ENCODE measurements around the gene SYNPO2. TPM values are rescaled to one million over a fixed set of nuclear protein-coding genes. Genes with fewer than 3 reads are reported as not detected.

Gene SYNPO2
- total and polyA plus RNA-seq, 2 of the 8 experiments (the other 6 are each of a cell fraction or from before 2014, with no cell fraction given), result 0.50 to 4.2 TPM

DNA sequence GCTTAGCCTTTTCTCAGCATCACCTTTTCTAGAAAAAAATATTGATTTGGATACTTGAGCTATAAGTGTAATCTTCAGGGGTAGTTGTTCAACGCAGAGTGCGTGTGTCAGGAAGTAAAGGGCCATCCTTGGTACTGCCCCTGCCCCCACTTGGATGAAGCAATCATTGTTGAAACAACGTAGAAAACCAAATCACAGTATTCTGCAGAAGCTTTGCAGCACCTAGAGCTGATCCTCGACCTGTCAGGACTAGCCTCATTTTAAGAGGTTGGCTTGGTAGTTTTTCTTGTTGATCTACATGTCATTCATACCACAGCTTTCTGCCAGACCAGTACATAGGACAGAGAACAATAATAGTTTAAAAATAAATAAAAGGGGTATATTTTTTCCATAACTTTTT is 181.6 kb downstream of the SYNPO2 start:
- H3K27ac ChIP-seq (ENCODE audit: low read depth, low read length), result no peak overlapping the region
- peaks cover 2% of the 10 kb centered on the region for H3K23me2 ChIP-seq (ENCODE audit: low read depth, low read length)
- no peak overlapping the region for H3K4ac ChIP-seq (replicated peaks; ENCODE audit: insufficient read length, low read depth, low read length)
- H3K4me1 ChIP-seq (replicated peaks in 1 of 4; ENCODE audit: control insufficient read depth in 3 of 4, insufficient read depth in 4 of 4, low read length in 3 of 4), result peaks cover 0 to 9% (median 2%) of the 10 kb centered on the region in 4 experiments; a peak in 3 of 7 replicates
- H2BK20ac ChIP-seq (ENCODE audit: low read length), result no peak overlapping the region
- H3K14ac ChIP-seq (ENCODE audit: insufficient read length), result no peak overlapping the region
- no peak overlapping the region for H4K8ac ChIP-seq (ENCODE audit: extremely low read depth, insufficient read depth, low read length)
- H3K56ac ChIP-seq (replicated peaks; ENCODE audit: insufficient read length, low read depth, low read length), result no peak overlapping the region
- H3K18ac ChIP-seq (ENCODE audit: extremely low read depth, low read length), result no peak overlapping the region
- no peaks in the 10 kb centered on the region for H3K79me2 ChIP-seq (ENCODE audit: control insufficient read depth in 1 of 2, insufficient read depth in 2 of 2, low read length in 2 of 2)
- DNase-seq (ENCODE audit: low read depth in 1 of 2, low spot score in 2 of 2) (no peak), FAIRE-seq (no peak)
- ChIA-PET POLR2A (ENCODE audit: partially characterized antibody) (interaction anchor here (0.6 to 1.4 kb wide), 2 partner anchors 142 to 1168 kb away, joined by 3 read pairs; partner anchors contain the start of gene USP53), CTCF (ENCODE audit: partially characterized antibody) (interaction anchor here (1.7 kb wide), 1 partner anchor 143 kb away, joined by 4 read pairs; the partner anchor contains the start of gene USP53)
- no peak overlapping the region for H3K4me3 ChIP-seq (ENCODE audit: extremely low read depth in 1 of 4, insufficient read depth in 2 of 4, low read depth in 3 of 4, low read length in 4 of 4)
- no peak overlapping the region for H3K4me2 ChIP-seq (ENCODE audit: insufficient read depth in 1 of 2, low read depth in 2 of 2, low read length in 2 of 2)
- H3K9ac ChIP-seq (replicated peaks in 1 of 4; ENCODE audit: extremely low read depth in 1 of 4, low read depth in 3 of 4, low read length in 3 of 4), result no peak overlapping the region
- 92% methylated on average over 4 of the region's 4 CpGs; no CpG with 5 or more reads in 1 of the 2 experiments for WGBS, 2 experiments (ENCODE audit: extremely low coverage in 1 of 2, insufficient coverage in 1 of 2, insufficient read length in 1 of 2, insufficient replicate concordance in 2 of 2, low coverage in 1 of 2, low lambda C conversion rate in 2 of 2, missing lambda C conversion rate in 1 of 2)
- no peak overlapping the region for H2BK12ac ChIP-seq (ENCODE audit: low read depth, low read length)
- no peaks in the 10 kb centered on the region for H3K79me1 ChIP-seq (ENCODE audit: low read depth, low read length)
- H2BK5ac ChIP-seq (ENCODE audit: low read depth, low read length), result no peak overlapping the region
- H2AFZ ChIP-seq (ENCODE audit: low read length), result no peak overlapping the region
- no peaks in the 10 kb centered on the region for H4K20me1 ChIP-seq (replicated peaks in 1 of 2; ENCODE audit: control insufficient read depth in 1 of 2, insufficient read depth in 2 of 2, low read length in 2 of 2)
- no peak overlapping the region for H4K5ac ChIP-seq (ENCODE audit: insufficient read length, low read depth, low read length)
- H3K23ac ChIP-seq (ENCODE audit: insufficient read length), result no peak overlapping the region
- no peak overlapping the region for H2BK15ac ChIP-seq (ENCODE audit: low read length)
- no peak overlapping the region for H2BK120ac ChIP-seq (replicated peaks; ENCODE audit: low read depth, low read length)
- H3K9me3 ChIP-seq (ENCODE audit: insufficient read depth in 2 of 2, low read depth in 1 of 2, low read length in 1 of 2), result peaks cover 12% of the 10 kb centered on the region in 2 experiments
- H2AK5ac ChIP-seq (ENCODE audit: low read depth, low read length), result no peak overlapping the region
- no peak overlapping the region for H4K91ac ChIP-seq (replicated peaks; ENCODE audit: insufficient read length, low read length)
- H3K27me3 ChIP-seq (replicated peaks in 1 of 4; ENCODE audit: control insufficient read depth in 3 of 4, extremely low read depth in 1 of 4, insufficient read depth in 3 of 4, low read length in 3 of 4), result no peaks in the 10 kb centered on the region
- H3K36me3 ChIP-seq (ENCODE audit: control insufficient read depth in 2 of 4, insufficient read depth in 4 of 4, low read length in 3 of 4), result no peaks in the 10 kb centered on the region; a peak in 1 of 8 replicates
- TF ChIP-seq KDM1A (IDR thresholded peaks at IDR 0.05; ENCODE audit: borderline replicate concordance, low read length), result no peak

All from H1 (cell line).